Left colon (tissue), 2 donors: ENCODE measurements around the gene SMCR8. TPM values are rescaled to one million over a fixed set of nuclear protein-coding genes. Genes with fewer than 3 reads are reported as not detected.

ENCODE experiments used
- microRNA-seq, 2 donors: library from miRNA; unstranded; fragments of <30 nt; microRNA quantifications; one replicate each; pipeline versions ENCODE4 v1.1.0 to v1.2.0, GENCODE V29; 2020
- total RNA-seq, 2 donors: library from RNA; stranded (reverse); fragmentation: NEBNext Ultra II Directional; extraction: Animal tissue kit (Norgen Biotek cat#: 25700); gene quantifications; one replicate each; pipeline ENCODE4 v1.2.1, GENCODE V29; 2021
- donor health status: DM: no; HTN: no; CAD: no.
- donor health status: DM: yes; HTN: yes; CAD: no.

Gene SMCR8
- total RNA-seq, 2 donors from 2014 or later: 18.9 to 21.1 TPM

Small RNA genes lying within 50 kb of the gene (microRNA-seq; reads per million reads assigned to microRNA genes)
- gene MIR6778: 0 reads per million in 2 donors

Other genes with a start within 250 kb of the SMCR8 start
- gene DRG2, start 227.3 kb upstream of the SMCR8 start, total RNA-seq: 10 to 100 TPM; 25.4 to 29.3 TPM
- 1 to 10 TPM in 1 of 2 donors, under 1 TPM in 1; 0.75 to 2.4 TPM for gene MYO15A, start 206.5 kb upstream of the SMCR8 start, total RNA-seq
- 10 to 100 TPM; 83.7 to 89.8 TPM for gene ALKBH5, start 131.5 kb upstream of the SMCR8 start, total RNA-seq
- 1 to 10 TPM; 7.5 to 8.6 TPM for gene LLGL1, start 89.7 kb upstream of the SMCR8 start, total RNA-seq
- 100 to 1,000 TPM; 276 to 285 TPM for gene FLII, start 56.6 kb upstream of the SMCR8 start, total RNA-seq
- gene MIEF2, start 54.6 kb upstream of the SMCR8 start, total RNA-seq: 10 to 100 TPM; 13.8 to 18.3 TPM
- 10 to 100 TPM; 22.0 to 23.3 TPM for gene TOP3A, start 299 bp upstream of the SMCR8 start, total RNA-seq
- gene SHMT1, start 48.3 kb downstream of the SMCR8 start, total RNA-seq: 10 to 100 TPM; 27.4 to 40.2 TPM
- gene EVPLL, start 62.5 kb downstream of the SMCR8 start, total RNA-seq: under 1 TPM; 0.12 to 0.22 TPM
- gene LGALS9C, start 161.5 kb downstream of the SMCR8 start, total RNA-seq: 10 to 100 TPM; 36.8 to 47.7 TPM